ENCODE data around the gene TERT. TPM values are rescaled to one million over a fixed set of nuclear protein-coding genes. Genes with fewer than 3 reads are reported as not detected.

TERT gene
- total and polyA plus RNA-seq, 2 of the 13 experiments (the other 11 are each of a cell fraction or from before 2014, with no cell fraction given), result 4.3 to 5.9 TPM

DNA sequence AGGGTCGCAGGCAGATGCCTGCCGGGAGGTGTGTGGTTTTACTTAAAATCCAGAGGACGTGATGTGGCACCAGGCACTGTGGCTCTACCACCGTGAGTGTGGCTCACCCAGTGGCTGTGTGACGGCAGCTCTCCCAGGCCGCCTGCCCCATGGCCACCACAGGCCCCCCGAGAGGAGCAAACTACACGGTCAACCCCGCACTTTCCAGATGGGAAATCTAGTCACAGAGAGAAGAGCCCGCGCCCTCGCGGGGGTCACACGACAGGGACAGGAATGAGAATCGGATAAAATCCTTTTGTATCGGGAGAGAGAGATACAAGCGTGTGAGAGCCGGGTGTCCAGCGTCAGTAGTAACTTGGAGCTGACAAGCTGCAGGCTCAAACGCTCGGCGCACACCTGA, 24.4 kb downstream of the TERT start:
- Histone ChIP-seq H3K9me3 (ENCODE audit: low read length) (no peaks in the 10 kb centered on the region), H3K27ac (ENCODE audit: extremely low read length, insufficient read depth, low read length) (no peak overlapping the region), H3K79me2 (ENCODE audit: insufficient read depth, low read length) (no peaks in the 10 kb centered on the region), H3K4me1 (ENCODE audit: insufficient read depth, low read length) (no peaks in the 10 kb centered on the region), H3K4me3 (replicated peaks in 1 of 3; ENCODE audit: insufficient read depth in 1 of 3, low read depth in 2 of 3, low read length in 3 of 3) (no peak overlapping the region), H3K9ac (ENCODE audit: insufficient read depth, low read depth, low read length) (no peak overlapping the region), H2AFZ (ENCODE audit: low read length) (no peak overlapping the region), H4K20me1 (ENCODE audit: insufficient read depth, low read length) (no peaks in the 10 kb centered on the region), H3K36me3 (replicated peaks in 1 of 2; ENCODE audit: control insufficient read depth in 1 of 2, insufficient read depth in 2 of 2, low read length in 2 of 2) (0 out of 5 replicates have a peak, but pooled peaks cover 0 to 2% of the 10 kb centered on the region in 2 experiments), H3K27me3 (ENCODE audit: control insufficient read depth in 1 of 2, insufficient read depth in 2 of 2, low read length in 2 of 2) (peaks cover 0 to 15% of the 10 kb centered on the region in 2 experiments; a peak in 2 of 5 replicates), H3K4me2 (ENCODE audit: low read depth, low read length) (no peak overlapping the region)
- no peak for TF ChIP-seq CAMTA2 (CRISPR knock-in tag; IDR thresholded peaks at IDR 0.05; ENCODE audit: borderline replicate concordance)
- TF ChIP-seq, protein P1, sequence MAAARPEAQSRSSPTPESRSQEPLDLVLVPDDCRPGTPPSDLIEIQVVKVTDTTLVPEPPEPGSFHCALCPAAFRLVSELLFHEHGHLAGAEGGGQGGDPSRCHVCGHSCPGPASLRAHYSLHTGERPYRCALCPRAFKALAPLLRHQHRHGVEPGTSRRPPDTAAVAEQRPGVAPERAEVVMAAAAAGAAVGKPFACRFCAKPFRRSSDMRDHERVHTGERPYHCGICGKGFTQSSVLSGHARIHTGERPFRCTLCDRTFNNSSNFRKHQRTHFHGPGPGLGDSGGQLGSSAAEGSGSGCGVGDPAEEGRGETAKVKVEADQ (CRISPR knock-in tag; IDR thresholded peaks at IDR 0.05; ENCODE audit: borderline replicate concordance), result no peak
- TF ChIP-seq, protein P2, sequence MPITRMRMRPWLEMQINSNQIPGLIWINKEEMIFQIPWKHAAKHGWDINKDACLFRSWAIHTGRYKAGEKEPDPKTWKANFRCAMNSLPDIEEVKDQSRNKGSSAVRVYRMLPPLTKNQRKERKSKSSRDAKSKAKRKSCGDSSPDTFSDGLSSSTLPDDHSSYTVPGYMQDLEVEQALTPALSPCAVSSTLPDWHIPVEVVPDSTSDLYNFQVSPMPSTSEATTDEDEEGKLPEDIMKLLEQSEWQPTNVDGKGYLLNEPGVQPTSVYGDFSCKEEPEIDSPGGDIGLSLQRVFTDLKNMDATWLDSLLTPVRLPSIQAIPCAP (CRISPR knock-in tag; IDR thresholded peaks at IDR 0.05; ENCODE audit: low read depth), result no peak
- TF ChIP-seq NFE2L2 (IDR thresholded peaks at IDR 0.05; ENCODE audit: low read length), result no peak
- no peak for TF ChIP-seq ZFP1 (CRISPR knock-in tag; IDR thresholded peaks at IDR 0.05)
- no peak for TF ChIP-seq ZNF569 (CRISPR knock-in tag; IDR thresholded peaks at IDR 0.05; ENCODE audit: borderline replicate concordance)
- no peak for TF ChIP-seq ZNF335 (CRISPR knock-in tag; IDR thresholded peaks at IDR 0.05)
- TF ChIP-seq FOXA1 (IDR thresholded peaks at IDR 0.05), result no peak
- no peak for TF ChIP-seq FOXA1 (CRISPR knock-in tag; IDR thresholded peaks at IDR 0.05)
- no TSS peak for BruUV-seq (replicated peaks)
- WGBS (ENCODE audit: low lambda C conversion rate), result 64% methylated on average over 21 of the region's 22 CpGs
- DNase-seq (ENCODE audit: low spot score) (no peak), ATAC-seq (no peak), FAIRE-seq (no peak)
- ChIA-PET POLR2A (no interaction called here), CTCF (ENCODE audit: low intra/inter-chr PET ratio, low total read pairs) (no interaction called here)
- in situ Hi-C loops (cut with HindIII; ENCODE audit: extremely low pct_ligation_motif_present, low pct_unique_long_range_greater_than_20kb) (no loop called here), intact Hi-C loops (cut with micrococcal nuclease; ENCODE audit: unreplicated experiment) (no loop called here)

Measured in HepG2 (cell line).